GM12891 (cell line): Measurements from ENCODE around the gene ESRRB.
A peak's percentile ranks its signal among the peaks of the same experiment; 100 is the strongest.

Experiments
- DNase-seq: peaks from one replicate; pipeline ENCODE4 v3.0.0; 2011; ENCODE audit warnings: low spot score; ENCODE audit not compliant: insufficient read length
- FAIRE-seq: peaks from 2 replicates; lab custom pipeline; 2011; peaks lifted over from hg19 to GRCh38; lab: Jason Lieb, UNC
- PAX5 ChIP-seq: IDR thresholded peaks from 2 replicates; pipeline ENCODE4 v1.6.1; 2011; ENCODE audit warnings: low read length, moderate library complexity, mild to moderate bottlenecking; ENCODE audit not compliant: insufficient read depth, severe bottlenecking
- POLR2A ChIP-seq: IDR thresholded peaks from 2 replicates; pipeline ENCODE4 v1.6.1; 2011; ENCODE audit warnings: low read depth, low read length, control low read depth
- POLR2AphosphoS5 ChIP-seq: IDR thresholded peaks from 2 replicates; pipeline ENCODE4 v1.6.1; 2011; ENCODE audit warnings: low read depth, low read length, control low read depth
- POU2F2 ChIP-seq: IDR thresholded peaks from 2 replicates; pipeline ENCODE4 v1.6.1; 2011; ENCODE audit warnings: low read depth, mild to moderate bottlenecking, control low read depth, low read length, moderate library complexity
- SPI1 ChIP-seq: IDR thresholded peaks from 2 replicates; pipeline ENCODE4 v1.6.1; 2011; ENCODE audit warnings: low read depth, low read length, control low read depth
- TAF1 ChIP-seq: IDR thresholded peaks from 2 replicates; pipeline ENCODE4 v1.6.1; 2011; ENCODE audit warnings: low read depth, low read length, control low read depth

The ESRRB gene

DNA sequence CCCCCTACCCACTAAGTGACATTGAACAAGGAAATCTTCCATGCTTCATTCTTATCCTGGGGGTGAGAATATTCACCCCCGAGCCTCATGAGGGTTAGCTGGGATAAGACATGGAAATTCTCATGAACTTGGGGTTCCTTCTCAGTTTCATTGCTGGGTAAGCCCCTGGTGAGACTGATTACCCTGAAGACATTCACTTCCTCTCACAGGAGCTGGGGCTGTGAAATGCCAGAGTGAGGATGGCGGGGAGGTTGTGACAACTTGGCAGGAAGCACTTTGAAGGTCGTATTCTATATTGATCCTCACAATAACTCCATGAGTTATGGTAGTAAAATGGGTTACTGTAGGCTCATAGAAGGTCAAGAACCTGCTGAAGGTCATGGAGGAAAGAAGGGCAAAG, 43.5 kb downstream of the ESRRB start:
- FAIRE-seq (no peak), DNase-seq (no peak)
- TF ChIP-seq SPI1, result peak; percentile 58
- no peak for TF ChIP-seq PAX5
- TF ChIP-seq TAF1, result no peak
- no peak for TF ChIP-seq POLR2AphosphoS5

DNA sequence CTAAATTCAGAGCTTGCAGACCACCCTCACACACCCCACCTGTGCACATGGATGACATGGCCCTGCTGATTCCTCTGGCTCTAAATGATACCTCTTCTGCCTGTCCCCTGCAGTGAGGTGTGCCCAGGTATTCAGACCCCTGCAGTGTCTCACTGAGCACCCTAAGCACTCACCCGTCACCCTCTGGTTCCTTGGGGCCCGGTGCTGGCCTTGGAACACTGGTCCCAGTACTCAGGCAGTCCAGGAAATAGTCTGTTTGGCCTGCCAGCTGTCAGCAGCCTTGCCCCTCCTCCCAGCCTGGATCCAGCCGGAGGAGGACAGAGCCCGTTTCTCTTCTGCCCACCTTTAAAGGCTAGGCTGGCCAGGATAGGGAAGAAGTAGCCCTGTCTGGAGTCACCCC, 44.9 kb downstream of the ESRRB start:
- no peak for FAIRE-seq
- TF ChIP-seq SPI1, result no peak
- TF ChIP-seq TAF1, result no peak
- no peak for TF ChIP-seq POLR2AphosphoS5
- no peak for TF ChIP-seq POU2F2
- no peak for TF ChIP-seq POLR2A
- TF ChIP-seq PAX5, result no peak
- DNase-seq, result no peak

DNA sequence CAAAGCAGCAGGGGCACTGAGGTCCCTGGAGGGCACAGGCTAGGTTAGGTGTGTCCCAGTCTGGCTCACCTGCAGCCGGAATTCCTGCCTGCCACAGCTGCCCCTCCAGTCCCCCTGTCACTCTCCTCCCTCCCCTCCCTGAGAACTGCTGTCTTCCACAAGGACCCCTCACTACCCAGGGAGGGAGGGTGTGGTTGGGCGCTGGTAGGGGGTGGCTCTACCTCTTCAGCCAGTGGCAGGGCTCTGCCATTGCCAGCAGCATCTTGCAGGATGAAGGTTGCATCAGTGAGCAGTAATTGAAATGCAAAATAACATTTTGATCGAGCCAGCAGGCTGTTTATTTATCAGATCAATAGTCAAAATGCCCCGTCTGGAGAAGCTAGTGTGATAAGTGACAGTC, 45.7 kb downstream of the ESRRB start:
- no peak for DNase-seq
- TF ChIP-seq POU2F2, result no peak
- TF ChIP-seq TAF1, result no peak
- no peak for TF ChIP-seq PAX5
- TF ChIP-seq POLR2AphosphoS5, result no peak
- no peak for TF ChIP-seq SPI1
- TF ChIP-seq POLR2A, result no peak
- no peak for FAIRE-seq

DNA sequence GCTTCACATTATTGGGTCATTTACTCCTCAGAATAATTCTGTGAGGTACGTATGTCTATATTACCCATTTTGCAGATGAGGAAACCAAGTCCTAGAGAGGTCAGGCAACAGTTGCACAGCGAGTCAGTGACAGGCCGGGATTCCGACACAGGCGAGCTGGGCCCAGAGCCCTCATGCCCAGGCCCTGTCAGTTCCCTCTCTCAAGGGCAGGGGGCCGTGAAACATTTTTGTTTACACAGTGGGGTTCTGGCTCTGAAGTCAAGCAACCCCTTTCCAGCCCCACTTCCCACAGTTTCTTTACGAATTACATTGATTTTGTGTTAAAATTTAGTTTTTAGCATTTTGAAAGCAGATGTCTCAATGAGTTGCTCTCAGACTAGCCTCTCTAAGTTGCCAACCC, 46.7 kb downstream of the ESRRB start:
- no peak for TF ChIP-seq PAX5
- no peak for FAIRE-seq

DNA sequence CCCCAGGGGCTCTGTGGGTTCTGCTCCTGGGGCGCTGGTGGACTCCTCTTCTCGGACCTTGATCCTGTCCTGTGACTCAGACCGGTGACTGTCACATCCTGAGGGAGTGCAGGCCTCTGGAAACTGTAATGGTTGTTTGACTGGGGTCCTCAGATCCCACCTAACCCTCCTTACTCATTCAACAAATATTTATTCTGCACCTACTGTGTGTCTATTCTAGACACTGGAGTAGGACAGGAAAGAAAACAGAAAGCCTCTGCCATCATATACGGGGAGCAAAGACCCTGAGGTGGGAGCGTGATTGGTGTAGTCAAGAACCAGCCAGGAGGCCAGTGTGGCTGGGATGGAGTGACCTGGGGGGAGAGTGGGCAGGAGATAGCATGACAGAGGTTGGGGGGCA, 47.6 kb downstream of the ESRRB start:
- DNase-seq (no peak), FAIRE-seq (no peak)
- TF ChIP-seq POLR2A, result no peak
- no peak for TF ChIP-seq PAX5
- no peak for TF ChIP-seq POU2F2
- no peak for TF ChIP-seq SPI1
- no peak for TF ChIP-seq TAF1
- no peak for TF ChIP-seq POLR2AphosphoS5

More for the DNA sequence above, 46.7 kb downstream of the ESRRB start:
- no peak for DNase-seq

DNA sequence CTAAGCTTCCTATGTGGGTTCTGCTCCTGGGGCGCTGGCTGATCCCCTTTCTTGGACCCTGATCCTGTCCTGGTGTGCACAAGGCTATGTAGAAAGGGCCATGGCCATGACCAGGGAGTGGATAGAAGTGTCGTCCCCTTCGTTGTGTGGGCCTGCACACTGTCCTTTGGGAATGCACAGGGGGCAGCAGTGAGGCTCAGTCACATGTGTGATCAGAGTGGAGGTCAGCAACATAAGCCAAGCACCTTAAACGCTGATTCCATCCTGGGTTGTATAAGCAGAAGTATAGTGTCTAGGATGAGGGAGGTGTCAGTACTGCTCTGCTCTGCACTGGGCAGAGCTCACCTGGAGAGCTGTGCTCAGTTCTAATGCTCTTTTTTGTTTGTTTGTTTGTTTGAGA, 48.4 kb downstream of the ESRRB start:
- DNase-seq (no peak), FAIRE-seq (no peak)
- TF ChIP-seq PAX5 (no peak), TAF1 (no peak), POLR2AphosphoS5 (no peak), POLR2A (no peak), POU2F2 (no peak), SPI1 (no peak)

DNA sequence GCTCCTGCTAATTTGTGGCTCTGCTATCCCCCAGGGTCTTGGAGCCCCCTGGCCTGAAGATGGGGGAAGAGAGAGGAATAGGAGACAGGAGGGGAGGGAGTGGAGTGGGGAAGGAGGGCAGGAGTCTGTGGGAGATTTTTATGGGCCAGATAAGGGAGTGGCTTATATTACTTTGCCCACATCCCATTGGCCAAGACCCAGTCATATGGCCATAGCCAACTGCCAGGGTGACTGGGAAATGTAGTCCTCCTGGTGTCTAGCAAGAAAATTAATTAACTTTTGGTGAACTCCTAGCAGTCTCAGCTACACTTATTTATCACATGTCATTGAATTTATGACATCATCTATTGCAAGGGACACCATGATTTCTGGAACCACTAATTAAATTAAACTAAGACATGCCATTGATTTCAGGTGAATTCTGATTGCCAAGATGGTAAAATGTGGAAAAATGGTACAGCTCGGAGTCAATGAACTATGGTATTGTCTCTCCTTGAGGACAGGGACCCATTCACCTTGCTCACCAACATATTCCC, 50.3 kb downstream of the ESRRB start:
- no peak for DNase-seq

DNA sequence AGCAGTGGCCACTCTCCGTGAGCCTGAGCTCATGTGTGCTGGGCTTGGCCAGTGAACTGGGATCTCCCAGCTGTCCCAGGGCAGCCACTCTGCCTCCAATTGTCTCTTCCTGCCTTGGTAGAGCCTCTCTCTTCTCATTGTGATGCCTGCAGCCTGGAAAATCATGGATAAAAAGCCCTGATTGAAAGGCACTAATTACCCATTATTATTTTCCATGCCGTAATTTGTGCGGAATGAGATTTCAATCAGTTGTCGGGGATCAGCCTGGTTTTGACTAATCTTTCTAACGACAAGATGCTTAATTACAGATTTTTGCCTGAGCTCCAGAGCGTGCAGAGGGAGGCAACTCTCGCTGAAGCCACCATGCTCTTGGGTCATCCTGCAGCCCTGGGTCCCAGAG, 52.7 kb downstream of the ESRRB start:
- no peak for DNase-seq
- TF ChIP-seq POLR2AphosphoS5, result no peak
- no peak for TF ChIP-seq PAX5
- no peak for TF ChIP-seq POLR2A
- TF ChIP-seq SPI1, result no peak
- no peak for TF ChIP-seq TAF1
- TF ChIP-seq POU2F2, result no peak
- no peak for FAIRE-seq

More for the DNA sequence above, 50.3 kb downstream of the ESRRB start:
- no peak for TF ChIP-seq POLR2A
- TF ChIP-seq POU2F2, result no peak
- no peak for TF ChIP-seq SPI1
- TF ChIP-seq TAF1, result no peak
- TF ChIP-seq POLR2AphosphoS5, result no peak
- no peak for TF ChIP-seq PAX5
- FAIRE-seq, result no peak

DNA sequence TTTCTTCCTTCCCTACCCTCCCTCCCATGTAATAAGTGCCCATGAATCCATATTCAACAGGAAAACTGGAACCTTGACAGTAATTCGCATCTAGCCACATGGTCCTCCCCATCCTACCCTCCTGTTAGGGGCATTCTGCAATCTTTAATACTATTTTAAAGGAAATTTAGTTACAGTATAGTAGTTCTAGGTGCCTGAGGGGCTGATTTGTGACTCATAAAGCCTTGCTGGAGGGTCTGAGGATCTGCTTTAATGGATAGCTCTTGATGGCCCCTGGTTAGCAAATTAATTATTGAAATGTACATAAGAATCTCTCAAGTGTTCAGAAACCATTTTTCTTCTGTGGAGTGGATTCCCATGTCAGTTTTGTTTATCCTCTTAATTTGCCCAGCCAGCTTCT, 54.1 kb downstream of the ESRRB start:
- TF ChIP-seq PAX5, result no peak
- no peak for TF ChIP-seq POLR2A
- TF ChIP-seq POU2F2, result no peak
- TF ChIP-seq POLR2AphosphoS5, result no peak
- TF ChIP-seq TAF1, result no peak
- TF ChIP-seq SPI1, result no peak
- FAIRE-seq, result no peak
- DNase-seq, result no peak

- no peak for FAIRE-seq
- TF ChIP-seq TAF1 (no peak), SPI1 (no peak), POLR2AphosphoS5 (no peak), POLR2A (no peak), POU2F2 (no peak), PAX5 (no peak)
These were observed 54.6 kb downstream of the ESRRB start for GRCh38 chr14:76430475-76430980.

GRCh38 chr14:76431538-76431937, 55.6 kb downstream of the ESRRB start:
- DNase-seq (no peak), FAIRE-seq (no peak)

More at GRCh38 chr14:76430475-76430980, 54.6 kb downstream of the ESRRB start:
- no peak for DNase-seq

More at GRCh38 chr14:76431538-76431937, 55.6 kb downstream of the ESRRB start:
- TF ChIP-seq SPI1 (no peak), POU2F2 (no peak), POLR2AphosphoS5 (no peak), PAX5 (no peak), POLR2A (no peak), TAF1 (no peak)
